Measurements from ENCODE around the gene VBP1.

GRCh38 chrX:155188786-155189185 lies 27.5 kb upstream of the VBP1 start:
- TF ChIP-seq CTCF (IDR thresholded peaks at IDR 0.05) (no peak), POLR2A (IDR thresholded peaks at IDR 0.05) (no peak), POLR2AphosphoS5 (IDR thresholded peaks at IDR 0.05) (no peak)
